ENCODE data around the gene KDM1B. TPM values are rescaled to one million over a fixed set of nuclear protein-coding genes. Genes with fewer than 3 reads are reported as not detected.

Gene KDM1B
- total and polyA plus RNA-seq, 9 donors: 4.7 to 21.7 (median 13.7) TPM

DNA sequence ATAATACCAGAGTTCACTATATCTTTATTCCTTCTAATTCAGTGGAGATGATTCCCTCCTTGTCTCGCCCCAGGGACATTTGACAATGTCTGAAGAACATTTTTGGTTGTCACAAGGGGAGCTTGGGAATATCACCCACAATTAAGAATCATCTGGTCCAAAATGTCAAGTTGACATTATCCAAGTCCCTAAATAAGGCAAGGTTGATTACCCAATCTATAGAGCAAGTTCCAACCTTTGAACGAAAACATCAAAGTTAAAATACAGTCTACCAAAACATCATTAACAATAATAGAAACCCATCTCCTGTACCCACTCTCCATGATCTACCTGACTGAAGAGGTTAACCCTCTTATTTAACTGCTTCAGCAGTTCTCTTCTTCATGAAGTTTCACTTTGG, 93.5 kb downstream of the KDM1B start:
- no peaks in the 10 kb centered on the region for H3K4me1 ChIP-seq (ENCODE audit: insufficient read depth)
- no peaks in the 10 kb centered on the region for H3K27me3 ChIP-seq
- TF ChIP-seq POLR2A (IDR thresholded peaks at IDR 0.05) (no peak), EP300 (IDR thresholded peaks at IDR 0.05) (no peak)
- TF ChIP-seq, protein P1, sequence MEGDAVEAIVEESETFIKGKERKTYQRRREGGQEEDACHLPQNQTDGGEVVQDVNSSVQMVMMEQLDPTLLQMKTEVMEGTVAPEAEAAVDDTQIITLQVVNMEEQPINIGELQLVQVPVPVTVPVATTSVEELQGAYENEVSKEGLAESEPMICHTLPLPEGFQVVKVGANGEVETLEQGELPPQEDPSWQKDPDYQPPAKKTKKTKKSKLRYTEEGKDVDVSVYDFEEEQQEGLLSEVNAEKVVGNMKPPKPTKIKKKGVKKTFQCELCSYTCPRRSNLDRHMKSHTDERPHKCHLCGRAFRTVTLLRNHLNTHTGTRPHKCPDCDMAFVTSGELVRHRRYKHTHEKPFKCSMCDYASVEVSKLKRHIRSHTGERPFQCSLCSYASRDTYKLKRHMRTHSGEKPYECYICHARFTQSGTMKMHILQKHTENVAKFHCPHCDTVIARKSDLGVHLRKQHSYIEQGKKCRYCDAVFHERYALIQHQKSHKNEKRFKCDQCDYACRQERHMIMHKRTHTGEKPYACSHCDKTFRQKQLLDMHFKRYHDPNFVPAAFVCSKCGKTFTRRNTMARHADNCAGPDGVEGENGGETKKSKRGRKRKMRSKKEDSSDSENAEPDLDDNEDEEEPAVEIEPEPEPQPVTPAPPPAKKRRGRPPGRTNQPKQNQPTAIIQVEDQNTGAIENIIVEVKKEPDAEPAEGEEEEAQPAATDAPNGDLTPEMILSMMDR (IDR thresholded peaks at IDR 0.05): no peak
- intact Hi-C loops (cut with DNase I): no loop called here
- H3K27ac ChIP-seq: no peak overlapping the region
- no peak for DNase-seq
- no peak overlapping the region for H3K4me3 ChIP-seq
- 89 to 95% (median 90%) methylated on average over 2 of the region's 2 CpGs for WGBS, 3 donors
- no peaks in the 10 kb centered on the region for H3K9me3 ChIP-seq
- no peaks in the 10 kb centered on the region for H3K36me3 ChIP-seq

DNA sequence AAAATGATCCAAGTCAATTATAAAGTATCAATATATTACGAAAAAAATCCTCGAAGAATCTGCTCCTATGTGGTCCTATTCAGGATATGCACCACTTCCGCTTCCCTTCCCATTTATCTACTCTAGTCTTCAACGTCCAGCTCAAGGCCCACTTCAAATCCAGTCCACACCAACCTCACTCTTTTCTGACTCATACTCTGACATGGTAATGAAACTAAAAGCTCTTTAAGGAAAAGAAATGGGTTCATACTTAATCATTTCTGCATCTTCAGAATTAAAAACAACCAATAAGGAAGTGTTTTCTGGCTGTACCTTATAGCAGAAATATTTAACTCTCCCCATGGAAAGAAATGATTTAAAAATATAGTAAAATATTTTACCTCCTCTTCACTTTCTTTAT, 94.0 kb downstream of the KDM1B start:
- no peaks in the 10 kb centered on the region for H3K36me3 ChIP-seq
- H3K27me3 ChIP-seq: no peaks in the 10 kb centered on the region
- DNase-seq: no peak
- TF ChIP-seq POLR2A (IDR thresholded peaks at IDR 0.05): no peak
- no peak for TF ChIP-seq EP300 (IDR thresholded peaks at IDR 0.05)
- TF ChIP-seq, protein P1 (IDR thresholded peaks at IDR 0.05): no peak
- no peak overlapping the region for H3K4me3 ChIP-seq
- H3K27ac ChIP-seq: no peak overlapping the region
- H3K9me3 ChIP-seq: no peaks in the 10 kb centered on the region
- WGBS, 3 donors: 90 to 91% (median 90%) methylated on average over 4 of the region's 4 CpGs
- no peaks in the 10 kb centered on the region for H3K4me1 ChIP-seq (ENCODE audit: insufficient read depth)
- intact Hi-C loops (cut with DNase I): no loop called here

DNA sequence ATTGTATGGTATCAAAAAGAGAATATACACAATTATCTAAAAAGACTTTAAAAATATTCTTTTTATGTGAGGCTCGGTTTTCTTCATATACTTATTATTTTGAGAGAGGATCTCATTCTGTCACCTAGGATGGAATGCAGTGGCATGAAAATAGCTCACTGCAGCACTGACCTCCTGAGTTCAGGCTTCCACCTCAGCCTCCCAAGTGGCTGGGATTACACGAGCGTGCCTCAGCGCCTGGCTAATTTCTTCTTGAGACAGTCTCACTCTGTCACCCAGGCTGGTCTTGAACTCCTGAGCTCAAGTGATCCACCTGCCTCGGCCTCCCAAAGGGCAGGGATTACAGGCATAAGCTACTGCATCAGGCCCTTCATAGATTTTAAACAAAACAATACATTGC, 98.4 kb downstream of the KDM1B start:
- Histone ChIP-seq H3K9me3 (no peaks in the 10 kb centered on the region), H3K27me3 (no peaks in the 10 kb centered on the region), H3K27ac (no peak overlapping the region), H3K4me1 (ENCODE audit: insufficient read depth) (no peaks in the 10 kb centered on the region), H3K36me3 (no peaks in the 10 kb centered on the region), H3K4me3 (no peak overlapping the region)
- DNase-seq: no peak
- no peak for TF ChIP-seq EP300 (IDR thresholded peaks at IDR 0.05)
- TF ChIP-seq POLR2A (IDR thresholded peaks at IDR 0.05): no peak
- TF ChIP-seq, protein P1 (IDR thresholded peaks at IDR 0.05): no peak
- WGBS, 3 donors: 86 to 91% (median 91%) methylated on average over 5 of the region's 5 CpGs
- intact Hi-C loops (cut with DNase I): no loop called here

DNA sequence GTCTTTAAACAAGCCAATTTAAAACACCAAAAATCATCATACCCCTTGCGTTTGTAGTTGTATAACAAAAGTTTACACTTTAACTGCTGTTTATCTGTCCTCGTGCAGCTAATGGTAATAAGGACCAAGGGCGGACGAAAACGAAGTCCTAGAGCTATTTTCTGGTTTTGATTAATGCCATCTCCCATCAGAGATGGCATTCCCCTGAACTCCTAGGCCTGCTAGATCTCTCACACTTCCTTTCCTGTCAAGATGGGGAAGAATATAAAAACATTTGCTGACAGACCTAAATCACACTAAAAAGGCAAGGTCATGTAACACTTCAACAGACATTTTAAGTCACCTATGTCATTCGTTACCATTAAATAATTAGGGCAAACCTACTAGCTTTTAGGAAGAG, 99.6 kb downstream of the KDM1B start:
- Histone ChIP-seq H3K4me1 (ENCODE audit: insufficient read depth) (no peaks in the 10 kb centered on the region), H3K9me3 (no peaks in the 10 kb centered on the region), H3K27me3 (no peaks in the 10 kb centered on the region), H3K27ac (no peak overlapping the region), H3K36me3 (no peaks in the 10 kb centered on the region), H3K4me3 (no peak overlapping the region)
- TF ChIP-seq, protein P1 (IDR thresholded peaks at IDR 0.05): no peak
- TF ChIP-seq EP300 (IDR thresholded peaks at IDR 0.05) (no peak), POLR2A (IDR thresholded peaks at IDR 0.05) (no peak)
- DNase-seq: no peak
- 81 to 84% (median 83%) methylated on average over 6 of the region's 6 CpGs for WGBS, 3 donors
- intact Hi-C loops (cut with DNase I): no loop called here

Data from ovary (tissue), 9 donors.